ENCODE results near the gene ATP6V0A4. TPM values are rescaled to one million over a fixed set of nuclear protein-coding genes. Genes with fewer than 3 reads are reported as not detected.

Gene ATP6V0A4
- total and polyA plus RNA-seq, 2 of the 13 experiments (the other 11 are each of a cell fraction or from before 2014, with no cell fraction given): 0.24 to 0.25 TPM

DNA sequence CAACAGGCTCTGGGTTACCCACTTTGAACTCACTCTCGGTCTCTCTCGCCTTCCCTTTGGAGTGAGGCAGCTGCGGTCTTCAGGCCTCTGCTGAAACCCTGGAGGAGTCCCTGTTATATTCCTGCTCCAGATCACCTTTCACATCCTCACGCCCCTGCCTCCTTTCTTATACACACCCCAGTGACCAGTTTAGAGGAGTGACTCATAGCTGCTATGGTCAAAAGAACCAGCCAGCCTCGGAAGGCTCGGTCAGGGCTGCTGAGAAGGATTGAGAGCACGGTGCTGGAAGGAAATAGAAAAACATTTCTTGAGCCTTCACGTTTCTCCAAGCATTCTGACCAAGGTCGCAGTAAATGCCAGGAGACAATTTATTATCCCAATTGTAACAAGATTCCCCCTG lies 68.6 kb downstream of the ATP6V0A4 start:
- Histone ChIP-seq H3K4me3 (replicated peaks in 1 of 3; ENCODE audit: insufficient read depth in 1 of 3, low read depth in 2 of 3, low read length in 3 of 3) (no peak overlapping the region), H3K9me3 (ENCODE audit: low read length) (no peaks in the 10 kb centered on the region), H3K4me2 (ENCODE audit: low read depth, low read length) (no peak overlapping the region), H3K27ac (ENCODE audit: extremely low read length, insufficient read depth, low read length) (no peak overlapping the region), H4K20me1 (ENCODE audit: insufficient read depth, low read length) (no peaks in the 10 kb centered on the region), H3K27me3 (ENCODE audit: control insufficient read depth in 1 of 2, insufficient read depth in 2 of 2, low read length in 2 of 2) (peaks cover 0 to 3% of the 10 kb centered on the region in 2 experiments; a peak in 1 of 5 replicates), H3K36me3 (replicated peaks in 1 of 2; ENCODE audit: control insufficient read depth in 1 of 2, insufficient read depth in 2 of 2, low read length in 2 of 2) (no peaks in the 10 kb centered on the region), H3K9ac (ENCODE audit: insufficient read depth, low read depth, low read length) (no peak overlapping the region), H3K79me2 (ENCODE audit: insufficient read depth, low read length) (no peaks in the 10 kb centered on the region), H3K4me1 (ENCODE audit: insufficient read depth, low read length) (peaks cover 9% of the 10 kb centered on the region; the same call in 1 of the 2 replicates), H2AFZ (ENCODE audit: low read length) (no peak overlapping the region)
- CTCF ChIA-PET (ENCODE audit: low intra/inter-chr PET ratio, low total read pairs): no interaction called here
- whole genome bisulfite sequencing (ENCODE audit: low lambda C conversion rate): 81% methylated on average over 9 of the region's 9 CpGs
- POLR2A ChIA-PET: no interaction called here
- no peak for ATAC-seq
- FAIRE-seq: no peak
- in situ Hi-C loops (cut with HindIII; ENCODE audit: extremely low pct_ligation_motif_present, low pct_unique_long_range_greater_than_20kb): loop anchor here (25.0 kb wide), 2 partner anchors 292 to 717 kb away; partner anchors contain the start of gene CREB3L2
- TF ChIP-seq NFATC3 (CRISPR knock-in tag; IDR thresholded peaks at IDR 0.05) (no peak), TBP (CRISPR knock-in tag; IDR thresholded peaks at IDR 0.05) (no peak), FOSL2 (CRISPR knock-in tag; IDR thresholded peaks at IDR 0.05) (no peak), HOXA9 (CRISPR knock-in tag; IDR thresholded peaks at IDR 0.05; ENCODE audit: borderline replicate concordance) (no peak)
- TF ChIP-seq, protein P1, sequence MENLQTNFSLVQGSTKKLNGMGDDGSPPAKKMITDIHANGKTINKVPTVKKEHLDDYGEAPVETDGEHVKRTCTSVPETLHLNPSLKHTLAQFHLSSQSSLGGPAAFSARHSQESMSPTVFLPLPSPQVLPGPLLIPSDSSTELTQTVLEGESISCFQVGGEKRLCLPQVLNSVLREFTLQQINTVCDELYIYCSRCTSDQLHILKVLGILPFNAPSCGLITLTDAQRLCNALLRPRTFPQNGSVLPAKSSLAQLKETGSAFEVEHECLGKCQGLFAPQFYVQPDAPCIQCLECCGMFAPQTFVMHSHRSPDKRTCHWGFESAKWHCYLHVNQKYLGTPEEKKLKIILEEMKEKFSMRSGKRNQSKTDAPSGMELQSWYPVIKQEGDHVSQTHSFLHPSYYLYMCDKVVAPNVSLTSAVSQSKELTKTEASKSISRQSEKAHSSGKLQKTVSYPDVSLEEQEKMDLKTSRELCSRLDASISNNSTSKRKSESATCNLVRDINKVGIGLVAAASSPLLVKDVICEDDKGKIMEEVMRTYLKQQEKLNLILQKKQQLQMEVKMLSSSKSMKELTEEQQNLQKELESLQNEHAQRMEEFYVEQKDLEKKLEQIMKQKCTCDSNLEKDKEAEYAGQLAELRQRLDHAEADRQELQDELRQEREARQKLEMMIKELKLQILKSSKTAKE (CRISPR knock-in tag; IDR thresholded peaks at IDR 0.05; ENCODE audit: borderline replicate concordance): no peak
- TF ChIP-seq, protein P2, sequence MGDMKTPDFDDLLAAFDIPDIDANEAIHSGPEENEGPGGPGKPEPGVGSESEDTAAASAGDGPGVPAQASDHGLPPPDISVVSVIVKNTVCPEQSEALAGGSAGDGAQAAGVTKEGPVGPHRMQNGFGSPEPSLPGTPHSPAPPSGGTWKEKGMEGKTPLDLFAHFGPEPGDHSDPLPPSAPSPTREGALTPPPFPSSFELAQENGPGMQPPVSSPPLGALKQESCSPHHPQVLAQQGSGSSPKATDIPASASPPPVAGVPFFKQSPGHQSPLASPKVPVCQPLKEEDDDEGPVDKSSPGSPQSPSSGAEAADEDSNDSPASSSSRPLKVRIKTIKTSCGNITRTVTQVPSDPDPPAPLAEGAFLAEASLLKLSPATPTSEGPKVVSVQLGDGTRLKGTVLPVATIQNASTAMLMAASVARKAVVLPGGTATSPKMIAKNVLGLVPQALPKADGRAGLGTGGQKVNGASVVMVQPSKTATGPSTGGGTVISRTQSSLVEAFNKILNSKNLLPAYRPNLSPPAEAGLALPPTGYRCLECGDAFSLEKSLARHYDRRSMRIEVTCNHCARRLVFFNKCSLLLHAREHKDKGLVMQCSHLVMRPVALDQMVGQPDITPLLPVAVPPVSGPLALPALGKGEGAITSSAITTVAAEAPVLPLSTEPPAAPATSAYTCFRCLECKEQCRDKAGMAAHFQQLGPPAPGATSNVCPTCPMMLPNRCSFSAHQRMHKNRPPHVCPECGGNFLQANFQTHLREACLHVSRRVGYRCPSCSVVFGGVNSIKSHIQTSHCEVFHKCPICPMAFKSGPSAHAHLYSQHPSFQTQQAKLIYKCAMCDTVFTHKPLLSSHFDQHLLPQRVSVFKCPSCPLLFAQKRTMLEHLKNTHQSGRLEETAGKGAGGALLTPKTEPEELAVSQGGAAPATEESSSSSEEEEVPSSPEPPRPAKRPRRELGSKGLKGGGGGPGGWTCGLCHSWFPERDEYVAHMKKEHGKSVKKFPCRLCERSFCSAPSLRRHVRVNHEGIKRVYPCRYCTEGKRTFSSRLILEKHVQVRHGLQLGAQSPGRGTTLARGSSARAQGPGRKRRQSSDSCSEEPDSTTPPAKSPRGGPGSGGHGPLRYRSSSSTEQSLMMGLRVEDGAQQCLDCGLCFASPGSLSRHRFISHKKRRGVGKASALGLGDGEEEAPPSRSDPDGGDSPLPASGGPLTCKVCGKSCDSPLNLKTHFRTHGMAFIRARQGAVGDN (CRISPR knock-in tag; IDR thresholded peaks at IDR 0.05): no peak
- TF ChIP-seq, protein P3, sequence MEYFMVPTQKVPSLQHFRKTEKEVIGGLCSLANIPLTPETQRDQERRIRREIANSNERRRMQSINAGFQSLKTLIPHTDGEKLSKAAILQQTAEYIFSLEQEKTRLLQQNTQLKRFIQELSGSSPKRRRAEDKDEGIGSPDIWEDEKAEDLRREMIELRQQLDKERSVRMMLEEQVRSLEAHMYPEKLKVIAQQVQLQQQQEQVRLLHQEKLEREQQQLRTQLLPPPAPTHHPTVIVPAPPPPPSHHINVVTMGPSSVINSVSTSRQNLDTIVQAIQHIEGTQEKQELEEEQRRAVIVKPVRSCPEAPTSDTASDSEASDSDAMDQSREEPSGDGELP (IDR thresholded peaks at IDR 0.05; ENCODE audit: borderline replicate concordance, low read depth): no peak
- BruUV-seq (replicated peaks): no TSS peak
- intact Hi-C loops (cut with micrococcal nuclease; ENCODE audit: unreplicated experiment): no loop called here
- no peak for DNase-seq (ENCODE audit: low spot score)

All from HepG2 (cell line).